ENCODE measurements around the gene MXRA8.

The MXRA8 gene

DNA sequence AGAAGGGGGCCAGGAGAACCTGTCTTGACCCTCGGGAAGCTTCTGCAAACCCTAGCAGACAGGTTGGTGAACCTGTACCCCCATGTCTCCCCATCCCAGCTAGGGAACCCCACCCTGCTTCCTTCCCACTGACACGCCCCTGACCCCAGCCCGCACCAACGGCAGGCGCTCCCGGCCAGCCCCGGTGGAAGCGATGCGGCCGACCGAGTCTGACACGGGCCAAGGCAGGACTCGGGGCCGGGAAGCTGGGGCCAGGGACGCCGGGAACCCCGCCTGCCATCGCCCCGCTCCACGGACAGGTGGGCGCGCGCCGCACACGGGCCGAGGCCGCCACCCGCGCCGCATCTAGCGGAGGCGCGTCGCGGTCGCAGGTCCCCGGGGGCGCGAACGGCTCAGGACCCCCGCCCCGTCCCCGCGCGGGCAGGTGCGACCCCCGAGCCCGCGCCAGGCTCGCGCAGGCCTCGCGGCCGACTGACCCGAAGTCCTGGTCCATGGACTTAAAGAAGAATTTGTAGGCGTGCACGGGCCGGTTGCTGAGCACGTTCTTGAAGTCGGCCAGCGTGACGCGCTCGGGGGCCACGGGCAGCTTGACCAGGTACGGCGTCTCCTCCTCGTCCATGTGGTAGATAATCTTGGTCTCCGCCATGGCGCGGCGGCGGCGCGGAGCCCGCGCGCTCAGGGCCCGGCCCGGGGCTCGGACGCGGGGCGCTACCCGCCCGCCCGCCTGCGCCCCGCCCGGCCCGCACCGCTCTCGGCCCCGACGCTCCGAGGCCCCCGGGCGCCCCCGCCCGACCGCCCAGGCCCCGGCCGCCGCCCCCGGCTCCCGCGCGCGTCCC is 9.7 kb downstream of the MXRA8 start:
- no peak for DNase-seq

DNA sequence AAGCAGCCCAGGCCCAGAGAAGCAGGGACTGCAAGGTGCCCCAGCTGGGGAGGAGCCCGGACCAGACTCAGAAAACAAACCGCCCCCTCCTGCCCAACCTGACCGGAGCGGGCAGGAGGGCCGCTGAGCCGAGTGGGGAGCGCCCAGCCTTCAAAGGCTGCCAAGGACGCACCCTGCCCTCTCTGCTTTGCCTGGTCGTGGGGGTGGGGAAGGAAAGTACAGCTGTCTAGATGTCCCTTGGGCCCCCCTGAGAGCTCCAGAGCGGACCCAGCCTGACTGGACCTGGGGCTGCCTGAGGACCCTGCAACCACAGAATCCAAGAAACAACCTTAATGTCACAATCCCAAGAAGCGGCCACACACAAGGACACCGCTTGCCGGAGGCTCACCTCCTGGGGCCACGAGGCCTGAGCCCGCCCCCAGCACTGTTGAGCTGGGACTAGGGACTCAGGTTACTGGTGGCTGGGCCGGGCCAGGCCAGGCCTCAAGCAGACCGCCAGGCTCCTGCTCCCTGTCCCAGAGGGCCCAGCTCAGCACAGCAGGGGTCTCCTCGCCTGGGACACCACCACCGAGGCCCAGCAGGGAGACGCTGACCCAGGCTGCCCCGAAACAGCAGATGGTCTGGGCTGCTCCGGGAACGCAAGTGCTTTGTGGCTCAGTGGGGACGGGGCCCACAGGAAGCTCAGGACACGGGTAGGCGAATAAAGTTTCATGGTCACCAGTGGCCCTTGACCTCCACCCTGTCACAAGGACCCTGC is 10.5 kb downstream of the MXRA8 start:
- DNase-seq, result no peak

DNA sequence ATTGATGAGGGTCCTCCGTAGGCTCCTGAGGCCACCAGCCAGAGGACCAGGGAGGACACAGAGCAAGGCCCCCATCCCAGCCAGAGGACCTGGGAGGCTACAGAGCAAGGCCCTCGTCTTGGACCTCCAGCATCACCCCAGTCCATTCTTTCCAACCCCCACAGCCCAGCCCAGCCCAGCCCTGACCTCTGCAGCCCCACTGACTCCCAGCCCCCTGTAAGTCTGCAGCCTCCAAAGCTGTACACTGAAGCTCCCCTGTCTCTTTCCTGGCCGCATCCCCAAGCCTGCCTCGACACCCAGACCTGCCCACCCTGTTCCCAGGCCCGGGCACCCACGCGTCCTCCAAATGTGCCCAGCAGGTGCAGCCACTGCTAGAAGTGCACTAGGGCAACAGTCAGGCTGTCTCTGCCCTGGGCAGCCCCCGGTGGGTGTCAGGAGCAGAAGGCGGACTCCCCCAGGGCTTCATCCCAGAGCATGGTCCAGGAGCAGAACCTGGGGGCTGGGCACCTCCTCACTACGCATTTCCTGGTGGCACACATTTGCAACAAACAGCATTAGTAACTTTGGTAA is 11.2 kb downstream of the MXRA8 start:
- DNase-seq, result no peak

DNA sequence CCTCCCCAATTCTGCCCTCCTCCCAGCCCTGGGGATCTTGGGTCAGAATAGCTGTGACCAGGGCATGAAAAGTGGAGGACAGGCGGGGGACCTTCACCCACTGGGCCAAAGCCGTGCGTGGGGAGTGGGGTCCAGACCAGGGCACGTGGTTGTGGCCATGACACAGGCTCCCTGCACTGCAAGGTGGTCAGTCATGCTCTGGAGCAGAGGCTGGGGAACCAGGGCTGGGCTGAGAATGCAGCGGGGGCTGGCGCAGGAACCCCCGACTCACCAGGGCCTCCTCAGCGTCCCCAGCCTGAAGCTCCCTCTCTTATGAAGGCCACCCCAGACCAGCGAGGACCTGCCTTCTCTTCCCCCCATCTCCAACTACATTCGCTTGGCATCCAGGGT is 11.9 kb downstream of the MXRA8 start:
- DNase-seq, result no peak

DNA sequence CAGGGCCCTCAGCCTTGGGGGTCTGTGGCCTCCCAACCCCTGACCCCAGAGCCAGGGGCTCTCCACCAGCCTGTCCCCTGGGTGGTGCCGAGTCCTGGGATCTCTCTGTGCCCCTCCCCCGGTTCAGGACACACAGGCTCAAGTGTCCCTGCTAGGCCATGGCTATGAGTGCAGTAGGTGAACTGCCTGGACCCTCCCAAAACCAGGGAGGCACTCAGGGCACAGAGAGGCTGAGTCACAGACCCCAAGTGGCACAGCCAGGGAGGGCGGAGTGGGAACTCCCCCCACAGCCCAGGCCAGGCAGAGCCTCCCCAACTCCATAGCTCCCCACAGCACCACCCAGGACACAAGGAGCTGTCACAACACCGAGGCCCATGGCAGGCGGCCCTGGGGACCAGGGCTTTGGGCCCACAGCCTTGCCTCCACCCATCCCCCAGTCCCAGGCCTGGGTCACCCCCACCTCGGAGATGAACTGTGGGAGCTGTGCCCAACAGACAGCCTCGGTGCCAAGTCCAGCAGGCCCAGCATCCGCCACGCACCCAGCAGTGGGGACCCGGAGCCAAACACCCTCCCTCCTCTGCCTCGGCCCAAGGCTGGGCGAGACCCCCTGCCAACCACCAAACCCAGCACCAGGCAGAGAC is 12.4 kb downstream of the MXRA8 start:
- DNase-seq, result no peak

DNA sequence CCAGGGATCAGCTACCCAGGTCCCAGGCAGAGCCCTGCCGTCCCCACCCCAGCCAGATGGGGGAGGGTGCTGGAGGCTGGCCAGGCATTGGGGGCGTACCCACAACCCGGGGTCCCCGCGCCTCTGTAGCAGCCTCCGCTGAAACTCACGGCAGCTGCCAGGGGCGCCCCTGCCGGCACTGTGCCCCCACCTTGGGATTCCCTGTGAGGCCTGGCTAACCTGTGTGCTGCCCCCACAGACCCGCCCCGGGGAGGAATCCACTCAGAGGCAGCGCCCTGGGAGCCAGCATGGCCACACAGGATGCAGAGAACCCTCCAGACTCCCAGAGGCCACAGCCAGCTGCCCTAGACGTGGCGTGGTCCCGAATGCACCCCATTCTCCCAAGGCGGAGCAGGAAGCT is 13.0 kb downstream of the MXRA8 start:
- no peak for DNase-seq

DNA sequence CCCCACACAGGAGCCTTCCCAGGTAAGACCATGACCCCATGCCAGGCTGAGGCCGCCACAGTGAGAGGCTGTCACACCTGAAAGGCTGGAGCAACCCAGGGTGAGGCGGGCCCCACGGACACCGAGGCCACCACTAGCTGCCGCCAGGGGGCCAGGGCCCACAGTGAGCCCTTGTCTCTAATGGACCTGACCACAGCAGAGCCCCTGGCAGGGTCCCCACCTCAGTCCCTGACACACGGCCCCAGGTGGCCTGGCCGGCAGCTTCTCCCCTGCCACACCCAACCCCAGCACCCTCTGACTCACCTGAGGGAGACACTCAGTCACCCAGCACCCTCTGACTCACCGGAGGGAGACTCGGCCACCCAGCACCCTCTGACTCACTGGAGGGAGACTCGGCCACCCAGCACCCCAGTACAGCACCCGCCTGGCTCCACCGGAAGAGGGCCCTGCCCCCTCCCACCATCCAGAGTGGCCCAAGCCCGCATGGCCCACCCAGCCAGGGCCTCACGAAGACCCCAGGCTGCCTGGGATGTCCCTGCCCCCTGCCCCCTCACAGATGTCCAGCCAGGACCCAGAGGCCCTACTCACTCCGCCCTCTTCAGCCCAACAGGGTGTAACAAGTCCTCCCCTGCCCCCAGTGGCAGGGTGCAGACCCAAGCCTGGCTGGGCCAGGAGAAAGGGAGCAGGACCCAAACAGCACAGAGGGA is 13.5 kb downstream of the MXRA8 start:
- DNase-seq, result peak; percentile 65

DNA sequence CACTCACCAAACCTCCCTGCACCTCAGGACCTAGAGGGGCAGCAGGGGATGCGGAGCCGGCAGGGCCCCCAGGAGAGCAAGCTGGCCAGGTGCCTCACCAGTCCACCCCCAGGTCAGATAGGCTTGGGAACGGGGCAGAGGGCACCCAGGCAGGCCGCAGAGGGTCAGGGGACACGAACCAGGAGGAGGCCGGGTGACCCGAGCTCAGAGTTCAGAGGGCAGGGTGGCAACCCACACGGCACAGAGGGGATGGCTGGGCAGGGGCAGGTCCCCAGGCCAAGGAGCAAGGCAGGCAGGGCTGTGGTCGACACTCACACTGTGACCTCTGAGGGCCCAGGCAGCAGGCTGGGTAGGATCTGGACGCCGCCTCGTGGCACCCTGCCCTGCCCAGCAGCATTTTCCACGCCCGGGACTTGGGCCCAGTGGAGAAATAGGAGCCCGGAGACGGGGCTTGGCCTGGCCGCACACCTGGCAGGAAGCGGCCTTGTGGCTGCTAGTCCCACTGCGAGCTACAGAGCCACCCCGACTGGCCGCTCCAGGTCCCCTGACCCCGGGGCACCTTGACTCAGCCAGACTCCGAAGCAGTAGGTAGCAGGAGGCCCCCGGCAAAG is 14.4 kb downstream of the MXRA8 start:
- no peak for DNase-seq

DNA sequence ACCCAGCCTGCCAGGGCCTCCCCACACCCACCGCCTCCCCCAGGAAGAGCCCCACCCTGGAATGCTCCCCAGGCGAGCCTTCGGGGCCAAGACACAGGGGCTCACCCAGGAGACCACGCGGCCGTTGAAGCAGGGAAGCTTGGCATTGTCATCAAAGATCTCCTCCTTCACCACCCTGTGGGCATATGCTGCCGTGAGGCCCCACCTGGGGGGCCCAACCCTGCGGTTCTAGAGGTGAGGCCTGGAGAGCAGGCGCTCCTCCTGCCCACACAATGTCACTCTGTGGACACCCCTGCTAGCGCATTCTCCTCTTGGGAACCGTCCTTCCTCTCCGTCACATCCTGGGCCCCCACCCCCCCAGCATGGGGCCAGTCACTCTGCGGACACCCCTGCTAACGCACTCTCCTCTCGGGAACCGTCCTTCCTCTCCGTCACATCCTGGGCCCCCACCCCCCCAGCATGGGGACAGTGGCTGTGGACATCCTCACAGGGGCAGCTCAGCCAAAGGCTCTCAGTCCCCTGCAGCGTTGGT is 15.7 kb downstream of the MXRA8 start:
- no peak for DNase-seq

DNA sequence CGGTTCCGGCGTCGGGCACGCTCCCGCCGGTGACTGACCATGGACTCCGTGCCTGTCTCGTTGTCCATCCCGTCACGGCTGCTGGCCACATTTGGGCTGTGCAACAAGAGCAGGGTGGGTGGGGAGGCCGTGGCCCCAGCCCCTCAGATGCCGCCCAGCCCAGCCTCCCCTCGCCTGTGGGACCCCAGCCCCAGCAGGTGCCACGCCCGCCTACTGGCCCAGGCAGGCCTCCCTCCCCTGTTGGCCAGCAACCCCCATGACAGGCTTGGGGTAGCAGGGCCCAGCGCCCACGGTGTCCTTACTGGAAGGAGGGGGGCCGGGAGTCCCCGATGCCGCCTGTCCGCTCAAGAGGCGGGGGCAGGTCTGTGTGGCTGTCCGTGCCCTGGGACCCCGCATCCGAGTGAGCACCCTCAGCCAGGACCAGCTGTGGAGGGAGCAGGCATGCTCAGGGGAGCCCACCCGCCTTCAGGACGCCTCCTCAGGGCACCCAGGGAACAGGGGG is 16.2 kb downstream of the MXRA8 start:
- no peak for DNase-seq

DNA sequence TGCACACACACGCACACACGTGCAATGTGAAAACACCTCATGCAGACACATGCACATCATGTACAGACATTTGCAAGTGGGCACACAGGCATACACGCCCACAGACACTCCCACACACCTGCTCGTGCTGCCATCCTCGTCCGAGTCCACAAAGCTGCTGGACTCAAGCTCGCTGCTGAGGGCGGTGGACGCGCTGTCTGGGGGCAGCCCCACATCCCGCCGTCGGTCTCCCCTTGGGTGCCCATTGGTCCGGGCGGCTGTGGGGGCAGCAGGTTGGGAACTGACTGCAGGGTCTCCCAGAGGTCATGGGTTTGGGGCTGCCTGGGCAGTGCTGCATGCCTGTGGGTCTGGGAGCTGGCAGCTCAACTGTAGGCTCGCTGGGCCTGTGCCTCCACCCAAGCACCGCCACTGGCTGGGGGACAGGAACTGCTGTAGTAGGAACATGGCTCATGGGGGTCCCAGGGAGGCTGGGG is 16.8 kb downstream of the MXRA8 start:
- DNase-seq, result no peak

DNA sequence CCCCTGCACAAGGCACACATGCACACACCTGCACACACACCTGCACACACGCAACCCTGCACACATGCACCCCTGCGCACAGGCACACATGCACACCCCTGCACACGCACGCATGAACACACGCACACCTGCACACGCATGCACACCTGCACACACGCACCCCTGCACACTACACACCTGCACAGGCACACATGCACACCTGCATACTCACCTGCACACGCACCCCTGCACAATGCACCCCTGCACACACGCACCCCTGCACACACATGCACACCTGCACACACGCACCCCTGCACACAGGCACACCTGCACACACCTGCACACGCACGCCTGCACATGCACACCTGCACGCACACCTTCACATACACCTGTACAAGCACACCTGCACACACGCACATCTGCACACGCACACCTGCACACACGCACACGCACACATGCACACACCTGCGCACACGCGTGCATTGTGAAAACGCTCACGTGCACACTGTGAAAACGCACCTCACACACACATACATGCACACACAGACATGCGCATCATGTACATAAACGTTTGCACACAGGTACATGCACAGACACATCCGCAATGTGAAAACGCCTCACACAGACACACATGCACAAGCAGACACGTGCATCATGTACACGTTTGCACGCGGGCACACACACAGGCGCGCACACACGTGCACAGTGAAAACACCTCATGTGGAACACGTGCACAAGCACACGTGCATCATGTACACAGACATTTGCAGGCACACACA is 17.4 kb downstream of the MXRA8 start:
- no peak for DNase-seq

DNA sequence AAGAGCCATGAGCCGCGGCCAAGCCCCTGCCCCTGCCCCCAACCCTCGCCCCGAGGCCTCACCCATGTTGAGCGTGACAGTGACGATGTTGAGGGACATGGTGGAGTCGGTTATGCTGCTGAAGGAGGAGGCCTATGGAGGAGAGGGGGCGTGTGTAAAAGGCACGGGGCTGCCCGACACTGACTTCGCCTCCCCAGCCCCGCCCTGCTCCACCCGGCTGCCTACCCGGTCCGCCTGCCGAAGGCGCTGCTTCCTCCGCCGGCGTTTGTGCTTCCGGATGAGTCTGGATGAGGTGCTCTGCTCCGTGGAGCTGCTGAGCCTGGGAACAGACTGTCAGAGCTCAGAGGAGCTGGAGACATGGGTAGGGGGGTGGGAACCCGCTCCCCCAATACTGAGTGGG is 18.2 kb downstream of the MXRA8 start:
- DNase-seq, result no peak

DNA sequence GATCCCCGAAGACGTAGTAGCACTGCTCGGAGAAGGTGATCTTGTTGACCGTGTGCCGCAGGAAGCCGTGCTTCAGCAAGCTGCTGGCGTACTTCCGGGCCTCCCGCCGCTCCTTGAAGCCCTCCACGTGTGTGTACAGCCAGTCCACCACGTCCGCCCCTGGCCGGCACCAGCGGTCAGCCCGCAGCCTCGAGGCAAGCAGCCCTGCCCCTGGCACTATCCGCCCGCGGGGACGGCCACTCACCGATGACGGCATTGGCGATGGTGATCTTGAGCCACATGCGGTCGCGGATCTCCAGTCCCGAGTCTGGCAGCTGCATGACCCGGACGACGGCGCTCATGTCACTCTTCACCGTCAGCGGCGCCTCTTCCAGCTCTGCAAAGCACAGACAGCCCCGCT is 20.1 kb downstream of the MXRA8 start:
- no peak for DNase-seq

DNA sequence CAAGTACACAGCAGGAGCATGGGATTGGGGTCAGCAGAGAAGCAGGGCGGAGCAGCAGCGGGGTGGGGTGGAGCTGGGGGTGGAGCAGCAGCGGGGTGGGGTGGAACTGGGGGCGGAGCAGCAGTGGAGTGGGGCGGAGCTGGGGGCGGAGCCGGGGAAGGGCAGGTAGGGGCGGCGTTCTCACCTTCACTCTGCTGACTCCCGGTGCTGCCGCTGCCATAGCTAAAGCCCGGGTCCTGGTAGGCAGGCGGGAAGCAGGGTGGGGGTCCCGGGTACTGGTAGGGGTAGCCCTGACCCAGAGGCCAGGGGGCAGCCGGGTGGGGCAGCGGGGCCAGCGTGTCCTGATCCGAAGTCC is 20.6 kb downstream of the MXRA8 start:
- peak; percentile 46 for DNase-seq

DNA sequence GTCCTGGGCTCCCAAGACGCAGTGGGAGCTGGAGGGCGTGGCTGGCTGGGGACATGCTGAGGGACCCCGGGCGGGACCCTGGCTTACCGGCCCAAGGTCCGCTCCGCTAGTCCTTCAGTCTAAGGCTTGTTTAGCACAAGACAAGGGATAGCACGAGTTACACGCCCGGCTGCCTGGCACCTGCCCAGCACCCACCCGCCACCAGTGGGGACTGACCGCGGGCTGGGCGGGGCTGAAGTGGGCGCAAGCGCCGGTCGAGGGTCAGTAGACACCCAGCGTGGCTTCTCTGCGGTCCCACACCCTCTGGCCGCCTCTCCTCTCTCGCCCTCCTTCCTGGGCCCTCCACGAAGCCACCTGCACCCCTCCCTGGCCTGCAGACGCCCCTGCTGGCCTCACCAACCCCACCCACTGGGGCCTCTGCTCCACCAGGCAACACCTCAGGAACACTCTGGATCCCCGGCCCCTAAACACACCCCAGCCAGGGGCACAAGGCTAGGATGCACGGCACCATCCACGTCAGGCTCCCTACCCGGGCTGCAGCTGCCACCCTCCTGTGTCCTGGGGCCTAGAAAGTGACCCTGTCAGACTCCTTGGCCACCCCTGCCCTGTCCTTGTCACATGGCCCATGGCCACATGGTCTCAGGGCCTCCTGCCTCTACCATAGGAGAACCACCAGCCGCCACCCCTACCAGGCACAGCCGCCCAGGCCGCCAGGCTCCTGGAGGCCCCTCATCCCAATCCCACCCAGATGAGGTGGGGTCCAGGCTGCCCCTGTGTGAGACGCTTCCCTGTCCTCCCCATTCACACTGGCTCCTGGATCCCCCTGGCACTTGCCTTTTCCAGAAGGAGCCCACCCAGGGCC is 21.2 kb downstream of the MXRA8 start:
- DNase-seq, result no peak

DNA sequence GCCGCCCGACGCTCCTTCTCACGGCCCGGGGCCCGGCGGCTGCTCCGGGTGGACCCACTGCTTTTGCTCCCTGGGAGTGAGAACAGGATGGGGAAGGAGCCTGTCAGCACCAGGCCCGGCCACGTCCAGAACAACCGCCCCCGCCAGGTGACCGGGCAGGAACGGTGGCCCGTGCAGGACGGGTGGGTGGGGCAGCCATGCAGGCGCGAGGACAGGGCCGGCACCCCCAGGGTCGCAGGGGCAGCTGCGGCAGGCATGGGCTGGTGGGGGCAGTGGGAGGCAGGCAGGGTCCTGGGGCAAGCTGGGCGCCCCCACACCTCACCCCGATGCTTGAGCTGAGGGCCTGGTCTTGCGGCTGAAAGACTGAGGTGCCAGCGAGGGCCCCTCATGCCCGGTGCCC is 21.9 kb downstream of the MXRA8 start:
- no peak for DNase-seq

DNA sequence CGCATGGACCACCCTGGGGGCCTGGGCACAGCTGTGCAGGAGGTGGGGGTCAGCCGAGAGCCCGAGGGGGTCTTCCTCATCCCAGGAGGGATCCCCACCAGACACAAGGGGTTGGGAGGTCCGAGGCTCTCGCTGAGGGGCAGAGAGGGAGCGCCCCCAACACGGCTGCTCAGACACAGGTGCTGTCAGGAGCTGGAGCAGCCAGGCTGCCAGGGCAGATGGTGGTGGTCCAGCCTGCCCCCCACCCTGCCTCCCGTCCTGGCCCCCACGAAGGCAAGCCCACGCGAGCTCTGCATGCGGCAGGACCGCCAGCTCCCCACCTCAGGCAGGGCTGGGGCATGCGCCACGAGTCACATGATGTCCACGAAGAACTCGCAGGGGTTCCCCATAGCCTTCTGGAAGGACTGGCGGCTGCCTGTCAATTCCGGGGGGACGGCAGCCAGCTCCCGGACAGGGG is 22.5 kb downstream of the MXRA8 start:
- no peak for DNase-seq

DNA sequence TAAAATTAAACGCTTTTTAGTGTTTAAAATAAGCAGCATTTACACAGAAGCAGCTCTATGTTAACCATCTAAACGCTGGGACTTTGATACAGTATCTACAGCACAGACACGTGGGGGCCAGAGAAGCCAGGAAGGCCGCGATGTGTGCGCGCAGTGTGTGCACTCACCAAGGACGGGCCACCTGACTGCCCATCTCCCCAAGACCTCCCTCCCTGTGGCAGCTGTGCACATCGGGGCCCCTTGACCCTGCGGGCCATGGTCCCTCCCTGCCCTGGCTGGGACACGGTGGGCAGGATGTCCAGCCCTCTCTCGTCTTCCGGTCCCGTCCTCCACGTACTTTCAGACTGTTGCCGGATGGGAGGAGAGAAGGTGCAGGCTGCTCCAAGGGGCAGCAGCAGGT is 23.1 kb downstream of the MXRA8 start:
- no peak for DNase-seq

DNA sequence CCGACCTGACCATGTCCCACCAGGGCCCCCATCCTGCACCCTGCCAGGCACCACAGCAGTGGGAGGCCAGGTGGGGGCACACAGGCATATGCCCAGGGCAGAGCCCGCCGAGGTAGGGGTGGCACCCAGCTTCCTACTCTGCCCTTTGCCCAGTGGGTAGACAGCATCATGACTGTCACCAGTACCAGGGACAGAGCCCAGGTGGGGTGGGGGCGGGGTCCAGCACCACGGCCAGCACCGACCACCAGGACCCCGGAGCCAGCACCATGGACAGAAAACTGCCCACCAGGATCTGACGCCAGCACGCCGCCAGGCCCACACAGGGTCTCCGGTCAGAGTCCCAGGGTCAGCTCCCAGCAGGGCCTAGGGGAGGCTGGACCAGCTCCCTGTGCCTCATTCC is 23.5 kb downstream of the MXRA8 start:
- DNase-seq, result no peak
